Liver (tissue), 9 donors: ENCODE data around the gene CDIPT. TPM values are rescaled to one million over a fixed set of nuclear protein-coding genes. Genes with fewer than 3 reads are reported as not detected.

Source experiments
- DNase-seq: peaks from one replicate; pipeline ENCODE4 v3.0.0-alpha.2; 2017; ENCODE audit warnings: low spot score
- H3K27ac ChIP-seq, 2 donors: one replicate each; pipeline ENCODE4 v1.7.0; 2013; ENCODE audit warnings: inconsistent platforms in 2 of 2, low read length in 2 of 2, control low read depth in 1 of 2, low read depth in 1 of 2, mild to moderate bottlenecking in 1 of 2
- H3K27me3 ChIP-seq, 4 donors: one replicate each; pipeline versions ENCODE4 v1.6.1 to v1.7.0; 2013; ENCODE audit warnings: low read length in 3 of 4, inconsistent platforms in 1 of 4, mild to moderate bottlenecking in 1 of 4, moderate library complexity in 1 of 4; ENCODE audit not compliant: control insufficient read depth in 4 of 4, insufficient read depth in 4 of 4
- H3K36me3 ChIP-seq, 4 donors: one replicate each; pipeline versions ENCODE4 v1.6.1 to v1.7.0; 2013; ENCODE audit warnings: low read length in 3 of 4, mild to moderate bottlenecking in 3 of 4, low read depth in 1 of 4, moderate library complexity in 1 of 4; ENCODE audit not compliant: control insufficient read depth in 4 of 4, insufficient read depth in 3 of 4
- H3K4me1 ChIP-seq, 4 donors: one replicate each; pipeline versions ENCODE4 v1.6.1 to v1.7.0; 2013; ENCODE audit warnings: low read length in 3 of 4, mild to moderate bottlenecking in 3 of 4, moderate library complexity in 1 of 4; ENCODE audit not compliant: control insufficient read depth in 4 of 4, insufficient read depth in 4 of 4
- H3K4me3 ChIP-seq, 3 donors: one replicate each; pipeline versions ENCODE4 v1.6.1 to v1.7.0; 2013; ENCODE audit warnings: low read length in 3 of 3, control low read depth in 1 of 3, low read depth in 1 of 3, mild to moderate bottlenecking in 1 of 3
- H3K9ac ChIP-seq, 2 donors: one replicate each; pipeline ENCODE4 v1.7.0; 2013; ENCODE audit warnings: low read length in 2 of 2, mild to moderate bottlenecking in 2 of 2, moderate library complexity in 2 of 2, control low read depth in 1 of 2, low read depth in 1 of 2
- H3K9me3 ChIP-seq, 4 donors: one replicate each; pipeline versions ENCODE4 v1.6.1 to v1.7.0; 2013; ENCODE audit warnings: low read length in 3 of 4; ENCODE audit not compliant: control insufficient read depth in 4 of 4
- ATF3 ChIP-seq: IDR thresholded peaks from 2 replicates; pipeline ENCODE4 v1.6.1; 2016; ENCODE audit warnings: antibody characterized with exemption
- EGR1 ChIP-seq, 2 donors: IDR thresholded peaks; 2 replicates each; pipeline ENCODE4 v1.6.1; 2016 to 2018; ENCODE audit warnings: antibody characterized with exemption in 2 of 2, low read depth in 2 of 2
- FOXA1 ChIP-seq: IDR thresholded peaks from 2 replicates; pipeline ENCODE4 v1.6.1; 2016; ENCODE audit warnings: antibody characterized with exemption
- FOXA2 ChIP-seq: IDR thresholded peaks from 2 replicates; pipeline ENCODE4 v1.6.1; 2016; ENCODE audit warnings: antibody characterized with exemption
- GABPA ChIP-seq, 2 donors: IDR thresholded peaks in 1 of 2; conservative IDR thresholded peaks in 1 of 2; 2 replicates each; pipeline ENCODE4 v1.6.1; 2016; ENCODE audit warnings: antibody characterized with exemption in 2 of 2, mild to moderate bottlenecking in 1 of 2, moderate library complexity in 1 of 2
- HNF4A ChIP-seq, 2 donors: conservative IDR thresholded peaks; 2 replicates each; pipeline ENCODE4 v1.6.1; 2016; ENCODE audit warnings: antibody characterized with exemption in 2 of 2, mild to moderate bottlenecking in 2 of 2
- HNF4G ChIP-seq: IDR thresholded peaks from 2 replicates; pipeline ENCODE4 v1.6.1; 2016; ENCODE audit warnings: antibody characterized with exemption
- JUND ChIP-seq, 2 donors: IDR thresholded peaks; 2 replicates each; pipeline ENCODE4 v1.6.1; 2016; ENCODE audit warnings: antibody characterized with exemption in 2 of 2
- MAX ChIP-seq: IDR thresholded peaks from 2 replicates; pipeline ENCODE4 v1.6.1; 2016; ENCODE audit warnings: antibody characterized with exemption
- NR2F2 ChIP-seq: IDR thresholded peaks from 2 replicates; pipeline ENCODE4 v1.6.1; 2016; ENCODE audit warnings: antibody characterized with exemption
- RAD21 ChIP-seq, 2 donors: IDR thresholded peaks; 2 replicates each; pipeline ENCODE4 v1.6.1; 2016; ENCODE audit warnings: antibody characterized with exemption in 2 of 2, mild to moderate bottlenecking in 2 of 2
- REST ChIP-seq: IDR thresholded peaks from 2 replicates; pipeline ENCODE4 v1.6.1; 2016; ENCODE audit warnings: antibody characterized with exemption, mild to moderate bottlenecking
- RXRA ChIP-seq, 2 donors: IDR thresholded peaks; 2 replicates each; pipeline ENCODE4 v1.6.1; 2017 to 2018; ENCODE audit warnings: antibody characterized with exemption in 2 of 2, mild to moderate bottlenecking in 1 of 2
- SP1 ChIP-seq: IDR thresholded peaks from 2 replicates; pipeline ENCODE4 v1.6.1; 2018; ENCODE audit warnings: antibody characterized with exemption, mild to moderate bottlenecking
- TAF1 ChIP-seq: conservative IDR thresholded peaks from 2 replicates; pipeline ENCODE4 v1.6.1; 2016; ENCODE audit warnings: antibody characterized with exemption, mild to moderate bottlenecking
- YY1 ChIP-seq: IDR thresholded peaks from 2 replicates; pipeline ENCODE4 v1.6.1; 2016; ENCODE audit warnings: antibody characterized with exemption, mild to moderate bottlenecking
- WGBS: extraction: QIAGEN DNeasy Blood & Tissue Kit; methylation state at CpG from one replicate; pipeline ENCODE4 v1.1.7; 2013; 5-methylcytosine and 5-hydroxymethylcytosine counted together
- polyA plus RNA-seq, 2 donors: library from polyadenylated mRNA; stranded (reverse) in 1 of 2; unstranded in 1 of 2; fragments of 200-250 nt in 1 of 2; fragments of >200 nt in 1 of 2; fragmentation: Nextera tagmentation in 1 of 2; extraction: Ambion mirVana in 1 of 2; gene quantifications; one replicate each; pipeline versions ENCODE4 v1.2.1 to v1.2.3, GENCODE V29; 2013 to 2015
- total RNA-seq, 2 donors: library from RNA; depleted of rRNA; stranded (reverse); fragments of >200 nt; gene quantifications; one replicate each; pipeline ENCODE4 v1.2.3, GENCODE V29; 2014
- TF ChIP-seq, protein P1 (sequence below): IDR thresholded peaks from 2 replicates; pipeline ENCODE4 v1.6.1; 2016; ENCODE audit warnings: antibody characterized with exemption
- TF ChIP-seq, protein P2 (sequence below): fragments of 150-350 bp; IDR thresholded peaks from 2 replicates; pipeline ENCODE4 v1.5.1; 2017; ENCODE audit warnings: improper control_type of control experiment, low read depth, low read length; ENCODE audit not compliant: missing input control
- donor health status: healthy.
- donor health status: healthy.
- donor health status: healthy.
- donor health status: healthy.
- donor health status: healthy.

CDIPT gene
- total and polyA plus RNA-seq, 4 donors, result 31.4 to 102 (median 38.4) TPM

GRCh38 chr16:29813644-29814562 is 49.1 kb downstream of the CDIPT start:
- Histone ChIP-seq H3K4me3 (no peak overlapping the region), H3K27ac (no peak overlapping the region), H3K36me3 (peaks cover 0 to 6% (median 4%) of the 10 kb centered on the region in 4 donors), H3K27me3 (no peaks in the 10 kb centered on the region), H3K9ac (no peak overlapping the region), H3K9me3 (no peaks in the 10 kb centered on the region), H3K4me1 (peaks cover 16 to 51% (median 32%) of the 10 kb centered on the region in 4 donors)
- DNase-seq, result no peak
- TF ChIP-seq YY1 (no peak), RXRA (IDR thresholded peaks at IDR 0.05) (no peak), HNF4G (no peak), SP1 (no peak), ATF3 (no peak), TAF1 (no peak), REST (no peak), HNF4A (conservative IDR thresholded peaks at IDR 0.05) (no peak), GABPA (IDR thresholded peaks at IDR 0.05 in 1 of 2, conservative IDR thresholded peaks at IDR 0.05 in 1 of 2) (no peak), RAD21 (IDR thresholded peaks at IDR 0.05) (no peak), FOXA1 (no peak), FOXA2 (no peak), EGR1 (IDR thresholded peaks at IDR 0.05; ENCODE audit: low read depth in 2 of 2) (no peak), JUND (IDR thresholded peaks at IDR 0.05) (no peak), MAX (no peak), NR2F2 (no peak)
- TF ChIP-seq, protein P1, sequence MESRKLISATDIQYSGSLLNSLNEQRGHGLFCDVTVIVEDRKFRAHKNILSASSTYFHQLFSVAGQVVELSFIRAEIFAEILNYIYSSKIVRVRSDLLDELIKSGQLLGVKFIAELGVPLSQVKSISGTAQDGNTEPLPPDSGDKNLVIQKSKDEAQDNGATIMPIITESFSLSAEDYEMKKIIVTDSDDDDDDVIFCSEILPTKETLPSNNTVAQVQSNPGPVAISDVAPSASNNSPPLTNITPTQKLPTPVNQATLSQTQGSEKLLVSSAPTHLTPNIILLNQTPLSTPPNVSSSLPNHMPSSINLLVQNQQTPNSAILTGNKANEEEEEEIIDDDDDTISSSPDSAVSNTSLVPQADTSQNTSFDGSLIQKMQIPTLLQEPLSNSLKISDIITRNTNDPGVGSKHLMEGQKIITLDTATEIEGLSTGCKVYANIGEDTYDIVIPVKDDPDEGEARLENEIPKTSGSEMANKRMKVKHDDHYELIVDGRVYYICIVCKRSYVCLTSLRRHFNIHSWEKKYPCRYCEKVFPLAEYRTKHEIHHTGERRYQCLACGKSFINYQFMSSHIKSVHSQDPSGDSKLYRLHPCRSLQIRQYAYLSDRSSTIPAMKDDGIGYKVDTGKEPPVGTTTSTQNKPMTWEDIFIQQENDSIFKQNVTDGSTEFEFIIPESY, result no peak
- TF ChIP-seq, protein P2, sequence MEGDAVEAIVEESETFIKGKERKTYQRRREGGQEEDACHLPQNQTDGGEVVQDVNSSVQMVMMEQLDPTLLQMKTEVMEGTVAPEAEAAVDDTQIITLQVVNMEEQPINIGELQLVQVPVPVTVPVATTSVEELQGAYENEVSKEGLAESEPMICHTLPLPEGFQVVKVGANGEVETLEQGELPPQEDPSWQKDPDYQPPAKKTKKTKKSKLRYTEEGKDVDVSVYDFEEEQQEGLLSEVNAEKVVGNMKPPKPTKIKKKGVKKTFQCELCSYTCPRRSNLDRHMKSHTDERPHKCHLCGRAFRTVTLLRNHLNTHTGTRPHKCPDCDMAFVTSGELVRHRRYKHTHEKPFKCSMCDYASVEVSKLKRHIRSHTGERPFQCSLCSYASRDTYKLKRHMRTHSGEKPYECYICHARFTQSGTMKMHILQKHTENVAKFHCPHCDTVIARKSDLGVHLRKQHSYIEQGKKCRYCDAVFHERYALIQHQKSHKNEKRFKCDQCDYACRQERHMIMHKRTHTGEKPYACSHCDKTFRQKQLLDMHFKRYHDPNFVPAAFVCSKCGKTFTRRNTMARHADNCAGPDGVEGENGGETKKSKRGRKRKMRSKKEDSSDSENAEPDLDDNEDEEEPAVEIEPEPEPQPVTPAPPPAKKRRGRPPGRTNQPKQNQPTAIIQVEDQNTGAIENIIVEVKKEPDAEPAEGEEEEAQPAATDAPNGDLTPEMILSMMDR, result no peak
- 86% methylated on average over 24 of the region's 24 CpGs for WGBS
